GM19023 (cell line): ENCODE data around the gene PLCH2.

Experiments used
- ATAC-seq: cut with Tn5 transposase; IDR thresholded peaks from one replicate; pipeline ENCODE4 v1.9.1; 2021; ENCODE audit warnings: mild to moderate bottlenecking, moderate library complexity; ENCODE audit not compliant: unreplicated experiment

PLCH2 gene

GRCh38 chr1:2508751-2509150 is 32.7 kb downstream of the PLCH2 start:
- no peak for ATAC-seq

GRCh38 chr1:2509589-2509988 is 33.5 kb downstream of the PLCH2 start:
- ATAC-seq = no peak

GRCh38 chr1:2510366-2511155 is 34.5 kb downstream of the PLCH2 start:
- ATAC-seq = no peak

- no peak for ATAC-seq
These were observed 36.9 kb downstream of the PLCH2 start for GRCh38 chr1:2512862-2513421.

GRCh38 chr1:2513939-2514652 is 38.0 kb downstream of the PLCH2 start:
- no peak for ATAC-seq

GRCh38 chr1:2514863-2515762 is 39.0 kb downstream of the PLCH2 start:
- no peak for ATAC-seq

GRCh38 chr1:2515763-2516080 is 39.6 kb downstream of the PLCH2 start:
- no peak for ATAC-seq

GRCh38 chr1:2516124-2516523 is 40.0 kb downstream of the PLCH2 start:
- no peak for ATAC-seq

GRCh38 chr1:2516946-2517345 is 40.9 kb downstream of the PLCH2 start:
- no peak for ATAC-seq

- no peak for ATAC-seq
These were observed 41.9 kb downstream of the PLCH2 start for GRCh38 chr1:2517966-2518365.

- no peak for ATAC-seq
These were observed 42.4 kb downstream of the PLCH2 start for GRCh38 chr1:2518528-2518927.

GRCh38 chr1:2519029-2519685 is 43.1 kb downstream of the PLCH2 start:
- no peak for ATAC-seq

GRCh38 chr1:2519729-2520128 is 43.6 kb downstream of the PLCH2 start:
- ATAC-seq = no peak

- ATAC-seq = no peak
These were observed 44.1 kb downstream of the PLCH2 start for GRCh38 chr1:2520206-2520605.

- no peak for ATAC-seq
These were observed 44.7 kb downstream of the PLCH2 start for GRCh38 chr1:2520806-2521205.

GRCh38 chr1:2522230-2522629 is 46.1 kb downstream of the PLCH2 start:
- no peak for ATAC-seq

- ATAC-seq = no peak
These were observed 47.3 kb downstream of the PLCH2 start for GRCh38 chr1:2523191-2523890.

- no peak for ATAC-seq
These were observed 48.0 kb downstream of the PLCH2 start for GRCh38 chr1:2523891-2524609.

GRCh38 chr1:2525572-2525919 is 49.5 kb downstream of the PLCH2 start:
- ATAC-seq = no peak
